BLaER1 treated with 17β-estradiol and CSF1 and Interleukin-3, amounts not matched to agents 10 nM and 100 nM (cell line): ENCODE data around the gene CCDC141.
"Not testable (repeated sequence)": the region's sequence is repeated elsewhere in the genome, so short reads cannot be mapped to it uniquely, and the experiment has no call there.

Experiments
- H3K27ac ChIP-seq, 11 experiments: shearing (Covaris generic); formaldehyde crosslinking; 2 replicates each; pipeline ENCODE4 v1.8.1; 2022
- H3K27me3 ChIP-seq, 11 experiments: shearing (Covaris generic); formaldehyde crosslinking; 2 replicates each; pipeline ENCODE4 v1.8.1; 2022
- H3K36me3 ChIP-seq, 11 experiments: shearing (Covaris generic); formaldehyde crosslinking; 2 replicates each; pipeline ENCODE4 v1.8.1; 2022
- H3K4me1 ChIP-seq, 10 experiments: shearing (Covaris generic); formaldehyde crosslinking; 2 replicates each; pipeline ENCODE4 v1.8.1; 2022
- H3K4me2 ChIP-seq, 11 experiments: shearing (Covaris generic); formaldehyde crosslinking; 2 replicates each; pipeline ENCODE4 v1.8.1; 2022
- H3K4me3 ChIP-seq, 10 experiments: shearing (Covaris generic); formaldehyde crosslinking; 2 replicates each; pipeline ENCODE4 v1.8.1; 2022
- H3K9ac ChIP-seq, 11 experiments: shearing (Covaris generic); formaldehyde crosslinking; 2 replicates each; pipeline ENCODE4 v1.8.1; 2022
- H3K9me3 ChIP-seq, 11 experiments: shearing (Covaris generic); formaldehyde crosslinking; replicated peaks in 1 of 11; 2 replicates each; pipeline ENCODE4 v1.8.1; 2022
- H4K20me1 ChIP-seq, 11 experiments: shearing (Covaris generic); formaldehyde crosslinking; 2 replicates each; pipeline ENCODE4 v1.8.1; 2022
- Cebpa-rat ChIP-seq, 11 experiments: shearing (Covaris generic); IDR thresholded peaks; 2 replicates each; pipeline ENCODE4 v1.8.1; 2022

The CCDC141 gene

DNA sequence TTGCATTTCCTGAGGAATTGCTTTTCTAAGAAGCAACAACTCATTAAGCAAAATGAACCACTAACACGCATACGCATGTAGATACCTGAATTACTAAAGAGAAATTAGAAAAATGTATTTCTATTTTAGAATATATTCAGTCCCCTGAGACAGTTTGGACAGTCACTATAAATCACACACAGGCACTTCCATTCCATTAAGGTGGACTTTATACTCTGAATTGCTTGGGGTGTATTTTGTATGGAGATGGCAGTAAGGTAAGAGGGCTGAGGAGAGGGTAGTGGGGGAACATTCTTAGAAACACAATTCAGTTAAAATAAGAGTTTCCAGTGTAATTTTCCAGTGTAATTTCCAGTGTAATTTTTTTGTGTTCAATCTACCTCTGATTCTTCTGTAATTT is 1.8 kb downstream of the CCDC141 start:
- Histone ChIP-seq H3K36me3 (no peaks in the 10 kb centered on the region), H3K9ac (no peak overlapping the region), H3K9me3 (peaks cover 0 to 5% (median 0%) of the 10 kb centered on the region in 11 experiments; a peak in 1 of 22 replicates), H3K4me2 (peak overlapping the region in 2 of 11 experiments; percentile 8 to 19; a peak in 1 of 22 replicates), H3K4me1 (peaks cover 0 to 34% (median 3%) of the 10 kb centered on the region in 10 experiments; a peak in 6 of 20 replicates), H3K27me3 (no peaks in the 10 kb centered on the region), H4K20me1 (no peaks in the 10 kb centered on the region), H3K27ac (no peak overlapping the region), H3K4me3 (no peak overlapping the region)
- no peak for TF ChIP-seq Cebpa-rat (IDR thresholded peaks at IDR 0.05)

DNA sequence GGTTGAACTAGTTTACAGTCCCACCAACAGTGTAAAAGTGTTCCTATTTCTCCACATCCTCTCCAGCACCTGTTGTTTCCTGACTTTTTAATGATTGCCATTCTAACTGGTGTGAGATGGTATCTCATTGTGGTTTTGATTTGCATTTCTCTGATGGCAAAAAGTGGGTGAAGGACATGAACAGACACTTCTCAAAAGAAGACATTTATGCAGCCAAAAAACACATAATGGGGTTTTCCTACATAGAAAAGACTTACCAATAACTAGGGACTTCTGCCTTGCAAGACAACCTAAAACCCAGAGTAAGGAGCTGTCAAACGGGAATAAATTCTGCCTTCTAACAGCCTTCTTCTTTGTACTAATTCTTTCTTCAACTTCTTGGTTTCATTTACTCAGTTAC is 4.3 kb downstream of the CCDC141 start:
- not testable (repeated sequence) for H3K9me3 ChIP-seq, H3K4me2 ChIP-seq, H4K20me1 ChIP-seq, H3K27ac ChIP-seq, H3K36me3 ChIP-seq, H3K9ac ChIP-seq, H3K27me3 ChIP-seq, H3K4me3 ChIP-seq
- peaks cover 0 to 34% (median 3%) of the 10 kb centered on the region in 10 experiments; a peak in 6 of 20 replicates for H3K4me1 ChIP-seq

- peaks cover 0 to 5% (median 0%) of the 10 kb centered on the region in 11 experiments; a peak in 1 of 22 replicates for H3K9me3 ChIP-seq
- peaks cover 0 to 29% (median 0%) of the 10 kb centered on the region in 10 experiments; a peak in 4 of 20 replicates for H3K4me1 ChIP-seq
- H3K4me2 ChIP-seq, result no peak overlapping the region
- H3K36me3 ChIP-seq, result no peaks in the 10 kb centered on the region
- H3K27me3 ChIP-seq, result no peaks in the 10 kb centered on the region
- H3K9ac ChIP-seq, result no peak overlapping the region
- TF ChIP-seq Cebpa-rat (IDR thresholded peaks at IDR 0.05), result no peak
- H3K4me3 ChIP-seq, result no peak overlapping the region
- no peak overlapping the region for H3K27ac ChIP-seq
- H4K20me1 ChIP-seq, result no peaks in the 10 kb centered on the region
Measured at GRCh38 chr2:179044500-179044899, 5.4 kb downstream of the CCDC141 start.

DNA sequence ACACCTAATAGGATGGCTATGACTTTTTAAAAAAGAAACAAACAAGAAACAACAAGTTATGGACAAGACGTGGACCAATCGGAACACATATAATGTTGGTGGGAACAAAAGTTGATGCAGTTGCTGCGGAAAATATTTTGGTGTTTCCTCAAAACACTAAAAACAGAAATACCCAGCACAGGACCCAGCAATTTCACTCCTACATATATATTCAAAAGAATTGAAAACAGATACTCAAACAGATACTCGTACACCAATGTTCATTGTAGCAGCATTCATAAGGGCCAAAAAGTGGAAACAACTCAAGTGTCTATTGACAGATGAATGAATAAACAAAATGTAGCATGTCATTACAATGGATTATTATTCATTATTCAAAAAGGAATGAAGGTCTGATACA is 12.1 kb downstream of the CCDC141 start:
- no peak overlapping the region for H3K4me3 ChIP-seq
- no peak overlapping the region for H3K4me2 ChIP-seq
- no peaks in the 10 kb centered on the region for H3K27me3 ChIP-seq
- no peak overlapping the region for H3K27ac ChIP-seq
- no peaks in the 10 kb centered on the region for H4K20me1 ChIP-seq
- H3K9ac ChIP-seq, result no peak overlapping the region
- TF ChIP-seq Cebpa-rat (IDR thresholded peaks at IDR 0.05), result no peak
- 0 out of 22 replicates have a peak, but pooled peaks cover 0 to 3% (median 0%) of the 10 kb centered on the region in 11 experiments for H3K9me3 ChIP-seq
- no peaks in the 10 kb centered on the region for H3K4me1 ChIP-seq
- no peaks in the 10 kb centered on the region for H3K36me3 ChIP-seq

- 0 out of 22 replicates have a peak, but pooled peaks cover 0 to 3% (median 0%) of the 10 kb centered on the region in 11 experiments for H3K9me3 ChIP-seq
- H3K27ac ChIP-seq, result no peak overlapping the region
- TF ChIP-seq Cebpa-rat (IDR thresholded peaks at IDR 0.05), result no peak
- no peak overlapping the region for H3K4me3 ChIP-seq
- no peaks in the 10 kb centered on the region for H3K36me3 ChIP-seq
- no peaks in the 10 kb centered on the region for H4K20me1 ChIP-seq
- H3K4me1 ChIP-seq, result peaks cover 9 to 11% (median 11%) of the 10 kb centered on the region in 10 experiments
- no peaks in the 10 kb centered on the region for H3K27me3 ChIP-seq
- no peak overlapping the region for H3K9ac ChIP-seq
- H3K4me2 ChIP-seq, result no peak overlapping the region
Measured at GRCh38 chr2:179036353-179036905, 13.5 kb downstream of the CCDC141 start.

- Histone ChIP-seq H3K27me3 (no peaks in the 10 kb centered on the region), H3K27ac (peak overlapping the region in 5 of 11 experiments; percentile 17 to 38 (median 30); a peak in 6 of 22 replicates), H3K9me3 (peaks cover 10 to 17% (median 15%) of the 10 kb centered on the region in 11 experiments; a peak in 18 of 22 replicates), H4K20me1 (no peaks in the 10 kb centered on the region), H3K4me1 (peaks cover 10 to 19% (median 14%) of the 10 kb centered on the region in 10 experiments), H3K36me3 (no peaks in the 10 kb centered on the region), H3K4me2 (peak overlapping the region; percentile 46 to 77 (median 67)), H3K4me3 (no peak overlapping the region), H3K9ac (no peak overlapping the region)
- TF ChIP-seq Cebpa-rat (IDR thresholded peaks at IDR 0.05), result no peak
Measured at GRCh38 chr2:179031731-179032408, 18.1 kb downstream of the CCDC141 start.

GRCh38 chr2:179024445-179024844 is 25.5 kb downstream of the CCDC141 start:
- Histone ChIP-seq H3K4me3 (no peak overlapping the region), H3K9me3 (peaks cover 20 to 33% (median 24%) of the 10 kb centered on the region in 11 experiments; a peak in 20 of 22 replicates), H3K4me2 (no peak overlapping the region), H3K36me3 (no peaks in the 10 kb centered on the region), H3K27me3 (no peaks in the 10 kb centered on the region), H4K20me1 (no peaks in the 10 kb centered on the region), H3K9ac (no peak overlapping the region), H3K27ac (no peak overlapping the region), H3K4me1 (no peaks in the 10 kb centered on the region)
- TF ChIP-seq Cebpa-rat (IDR thresholded peaks at IDR 0.05), result no peak

DNA sequence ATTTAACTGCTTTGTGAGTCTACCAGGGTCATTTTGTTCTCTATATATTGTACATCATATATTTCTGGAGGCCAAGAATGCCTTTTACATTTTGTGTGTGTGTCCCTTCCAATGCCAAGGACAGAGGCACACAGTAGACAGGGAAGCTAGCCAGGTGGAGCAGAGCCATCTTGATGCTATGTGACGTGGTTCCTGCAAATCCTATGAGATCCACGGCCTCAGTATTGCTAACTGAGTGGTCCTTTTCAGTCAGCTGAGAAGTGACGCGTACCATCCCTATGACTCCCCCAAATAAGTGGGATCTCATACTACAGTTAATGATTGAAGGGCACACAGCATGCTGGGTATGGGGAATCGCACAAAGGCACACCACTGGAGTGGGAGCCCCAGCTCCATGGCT is 27.3 kb downstream of the CCDC141 start:
- Histone ChIP-seq H3K36me3 (no peaks in the 10 kb centered on the region), H3K9ac (no peak overlapping the region), H3K9me3 (peaks cover 13 to 27% (median 18%) of the 10 kb centered on the region in 11 experiments; a peak in 20 of 22 replicates), H3K4me2 (no peak overlapping the region), H4K20me1 (no peaks in the 10 kb centered on the region), H3K4me3 (no peak overlapping the region), H3K27ac (no peak overlapping the region), H3K4me1 (no peaks in the 10 kb centered on the region), H3K27me3 (no peaks in the 10 kb centered on the region)
- no peak for TF ChIP-seq Cebpa-rat (IDR thresholded peaks at IDR 0.05)

DNA sequence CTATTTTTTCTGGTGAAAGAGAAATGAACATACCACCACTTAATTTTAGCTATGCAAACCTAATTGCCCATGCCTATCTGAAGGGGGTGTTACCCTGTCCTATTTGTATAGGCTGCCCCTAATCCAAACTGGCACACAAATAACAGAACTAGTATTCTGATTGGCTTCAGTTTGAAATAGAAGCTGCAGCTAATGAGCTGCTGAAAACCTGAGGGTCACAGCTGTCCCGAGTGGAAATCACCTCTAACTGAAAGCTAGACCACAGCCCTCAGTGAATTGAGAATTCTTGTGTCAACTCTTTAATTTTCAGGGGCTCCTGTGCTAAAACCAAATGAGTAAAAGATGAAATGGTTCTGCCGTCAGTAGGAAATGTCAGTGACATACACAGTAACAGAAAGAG is 28.7 kb downstream of the CCDC141 start:
- H4K20me1 ChIP-seq, result no peaks in the 10 kb centered on the region
- H3K9ac ChIP-seq, result no peak overlapping the region
- peaks cover 0 to 12% (median 4%) of the 10 kb centered on the region in 11 experiments; a peak in 14 of 22 replicates for H3K9me3 ChIP-seq
- H3K27ac ChIP-seq, result no peak overlapping the region
- H3K4me2 ChIP-seq, result no peak overlapping the region
- no peak overlapping the region for H3K4me3 ChIP-seq
- H3K4me1 ChIP-seq, result no peaks in the 10 kb centered on the region
- H3K36me3 ChIP-seq, result no peaks in the 10 kb centered on the region
- H3K27me3 ChIP-seq, result no peaks in the 10 kb centered on the region
- no peak for TF ChIP-seq Cebpa-rat (IDR thresholded peaks at IDR 0.05)
